Stimulated activated CD8-positive, alpha-beta memory T cell treated with anti-CD3 and anti-CD28 coated beads, Interleukin-7, amount 100 ng/mL, for 4 hours (primary cell): ENCODE results near the gene EXOC6B.

Experiments
- DNase-seq, 2 donors: peaks; one replicate each; pipeline ENCODE4 v3.0.0-alpha.2; 2020; ENCODE audit warnings: low read depth in 2 of 2

EXOC6B gene

GRCh38 chr2:72367530-72368225, 458.2 kb downstream of the EXOC6B start:
- DNase-seq, result no peak

DNA sequence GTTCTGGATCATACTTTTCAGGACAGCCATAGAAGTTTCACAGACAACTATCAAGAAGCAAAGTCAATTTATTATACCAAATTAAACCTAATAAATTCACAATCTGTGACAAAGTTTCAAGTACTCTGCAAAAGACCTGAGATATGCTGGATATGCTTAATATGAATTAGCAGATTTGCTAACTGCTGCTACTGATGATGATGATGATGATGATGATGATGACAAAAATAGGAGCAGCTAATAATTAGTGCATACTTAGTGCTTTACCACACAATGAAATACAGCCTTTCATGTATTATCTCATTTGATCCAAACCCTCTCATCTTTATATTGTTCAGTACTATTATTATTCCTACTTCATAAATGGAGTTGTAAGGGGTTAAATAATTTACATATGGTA, 462.4 kb downstream of the EXOC6B start:
- DNase-seq, result no peak

DNA sequence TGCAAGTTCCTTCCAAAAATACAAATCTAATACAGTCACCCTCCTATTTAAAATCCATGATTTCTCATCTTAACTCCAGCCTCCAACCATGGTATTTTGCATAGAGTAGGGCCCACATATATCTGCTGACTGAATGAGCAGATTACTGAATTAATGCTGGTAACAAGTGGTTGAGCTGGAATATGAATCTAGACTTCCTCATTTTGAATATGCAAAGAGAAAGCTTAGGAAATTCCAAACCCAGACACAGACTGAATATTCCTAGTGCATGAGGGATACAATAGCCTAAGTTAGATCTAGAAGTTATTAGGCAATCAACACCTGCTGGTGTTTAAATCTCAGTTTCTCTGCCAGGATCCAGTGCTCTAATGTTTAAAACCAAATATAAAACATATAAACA, 463.1 kb downstream of the EXOC6B start:
- no peak for DNase-seq

GRCh38 chr2:72361521-72361920, 464.3 kb downstream of the EXOC6B start:
- DNase-seq, result no peak

- DNase-seq, result no peak
Observed at GRCh38 chr2:72361042-72361441, 464.8 kb downstream of the EXOC6B start.

GRCh38 chr2:72350852-72351251, 475.0 kb downstream of the EXOC6B start:
- DNase-seq, result no peak

DNA sequence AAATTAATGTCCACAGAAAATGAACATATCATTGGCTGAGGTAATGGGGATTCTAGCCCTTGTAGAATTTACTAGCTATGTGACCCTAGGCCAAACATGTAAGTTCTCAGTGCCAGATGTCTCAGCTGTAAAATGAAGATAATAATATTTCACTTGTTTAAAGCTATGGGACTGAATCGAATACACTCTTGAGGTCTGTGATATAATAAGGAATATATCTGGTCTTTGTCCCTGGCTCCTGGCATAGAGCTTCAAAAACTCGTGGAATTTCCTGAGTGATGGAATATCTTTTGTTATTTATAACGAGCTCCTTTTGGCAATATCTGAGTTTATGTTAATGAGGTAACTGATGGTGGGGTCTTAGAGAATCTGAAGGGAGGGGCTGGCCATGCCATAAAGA, 476.8 kb downstream of the EXOC6B start:
- no peak for DNase-seq

- no peak for DNase-seq
Observed at GRCh38 chr2:72347081-72347480, 478.8 kb downstream of the EXOC6B start.

DNA sequence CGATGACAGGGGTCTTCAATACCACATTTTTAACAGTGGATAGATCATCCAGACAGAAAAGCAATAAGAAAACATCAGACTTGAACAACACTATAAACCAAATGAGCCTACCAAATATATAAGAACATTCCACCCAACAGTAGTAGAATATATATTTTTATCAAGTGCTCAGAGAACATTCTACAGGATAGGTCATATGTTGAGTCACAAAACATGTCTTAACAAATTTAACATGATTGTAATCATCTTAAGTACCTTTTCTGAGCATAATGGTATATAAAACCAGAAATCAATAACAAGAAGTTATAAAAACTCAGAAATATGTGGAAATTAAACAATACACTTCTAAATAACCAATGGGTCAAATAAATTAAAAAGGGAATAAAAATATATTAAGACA, 484.2 kb downstream of the EXOC6B start:
- DNase-seq, result no peak

- no peak for DNase-seq
Observed at GRCh38 chr2:72340665-72341064, 485.2 kb downstream of the EXOC6B start.

DNA sequence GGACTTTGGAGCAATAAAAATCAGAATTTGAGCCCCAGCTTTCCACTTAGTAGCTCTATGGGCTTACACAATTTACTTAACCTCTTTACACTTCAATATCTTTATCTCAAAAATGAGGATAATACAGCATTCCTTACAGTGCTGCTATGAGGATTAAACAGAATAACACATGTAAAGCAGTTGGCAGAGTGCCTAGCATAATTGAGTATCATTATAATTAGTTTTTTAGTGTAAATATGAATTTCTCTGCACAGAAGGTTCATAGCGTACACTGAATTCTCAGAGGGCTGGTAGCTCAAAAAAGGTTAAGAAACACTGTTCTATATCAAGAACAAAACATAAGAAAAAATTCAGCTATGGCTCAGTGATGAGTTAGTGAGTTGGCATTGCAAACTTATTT, 487.8 kb downstream of the EXOC6B start:
- no peak for DNase-seq

DNA sequence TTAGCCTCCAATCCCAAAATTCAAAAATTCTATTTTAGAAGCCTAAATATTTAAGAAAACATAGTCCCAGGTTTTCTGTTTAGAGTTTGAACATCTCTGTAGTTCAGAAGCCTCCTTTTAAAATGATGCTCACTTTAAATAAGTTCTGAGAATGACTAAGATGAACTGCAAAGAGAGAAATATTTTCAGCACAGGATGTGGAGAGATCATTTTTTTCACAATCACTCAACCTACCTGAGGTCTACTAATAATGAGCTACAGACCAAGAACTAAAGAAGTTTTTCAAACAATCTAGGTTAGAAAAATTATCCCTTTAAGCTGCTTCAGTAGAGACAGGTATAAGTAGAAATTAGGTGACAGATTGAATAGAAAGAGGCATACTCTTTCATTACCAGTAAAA, 493.1 kb downstream of the EXOC6B start:
- DNase-seq, result no peak

DNA sequence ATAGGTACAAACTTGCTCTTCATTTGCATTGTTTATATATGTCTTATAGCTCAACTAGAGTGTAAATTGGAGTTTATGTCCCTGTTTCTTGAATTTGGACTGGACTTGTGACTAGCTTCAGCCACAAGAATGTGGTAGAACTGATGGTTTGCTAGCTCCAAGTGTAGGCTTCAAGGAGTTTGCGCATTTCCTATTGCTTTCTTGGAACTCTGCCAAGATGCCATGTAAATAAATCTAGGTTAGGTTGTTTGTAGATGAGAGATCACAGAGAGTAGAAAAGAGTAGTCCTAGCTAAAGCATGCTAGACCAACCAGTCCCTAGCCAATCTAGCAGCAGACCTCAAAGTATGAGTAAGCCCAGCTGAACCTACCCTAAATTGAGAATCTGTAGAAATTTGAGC, 495.2 kb downstream of the EXOC6B start:
- DNase-seq, result no peak

DNA sequence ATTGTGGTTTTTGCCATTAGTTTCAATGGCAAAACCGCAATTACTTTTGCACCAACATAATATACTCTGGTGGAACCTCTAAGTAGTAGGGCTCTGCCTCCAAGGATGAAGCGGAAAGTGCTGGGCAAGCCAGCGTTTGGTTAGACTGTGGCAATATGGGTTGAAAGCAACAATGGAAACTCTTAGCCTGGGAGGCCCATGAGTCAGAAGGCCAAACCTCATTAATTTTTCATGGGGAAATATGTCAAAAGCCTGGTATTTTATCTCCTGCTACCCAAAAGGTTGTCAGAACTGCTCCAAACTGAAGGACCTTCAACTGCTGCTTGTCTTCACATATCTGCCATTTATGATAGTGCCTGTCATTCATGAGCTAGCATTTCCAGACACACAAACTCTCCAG, 499.1 kb downstream of the EXOC6B start:
- no peak for DNase-seq

GRCh38 chr2:72325592-72326422, 500.0 kb downstream of the EXOC6B start:
- no peak for DNase-seq

DNA sequence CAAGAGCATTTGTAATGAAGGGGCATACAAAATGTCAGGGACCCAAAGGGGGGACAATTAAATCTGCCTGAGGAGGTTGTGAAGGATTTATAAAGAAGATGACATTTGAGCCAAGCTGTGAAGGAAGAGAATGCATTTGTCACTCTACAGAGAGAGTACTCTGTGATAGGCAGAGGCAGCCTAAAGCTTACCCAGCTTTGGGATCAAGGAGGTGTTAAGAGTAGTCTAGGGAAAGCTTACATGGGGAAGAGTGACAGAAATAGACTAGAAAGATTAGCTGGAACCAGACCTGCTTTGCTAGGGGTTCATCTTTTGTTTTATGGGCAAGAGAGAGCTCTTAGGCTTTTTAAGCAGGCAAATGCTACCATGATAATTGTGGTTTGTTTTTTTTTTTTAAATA, 509.1 kb downstream of the EXOC6B start:
- DNase-seq, result no peak

DNA sequence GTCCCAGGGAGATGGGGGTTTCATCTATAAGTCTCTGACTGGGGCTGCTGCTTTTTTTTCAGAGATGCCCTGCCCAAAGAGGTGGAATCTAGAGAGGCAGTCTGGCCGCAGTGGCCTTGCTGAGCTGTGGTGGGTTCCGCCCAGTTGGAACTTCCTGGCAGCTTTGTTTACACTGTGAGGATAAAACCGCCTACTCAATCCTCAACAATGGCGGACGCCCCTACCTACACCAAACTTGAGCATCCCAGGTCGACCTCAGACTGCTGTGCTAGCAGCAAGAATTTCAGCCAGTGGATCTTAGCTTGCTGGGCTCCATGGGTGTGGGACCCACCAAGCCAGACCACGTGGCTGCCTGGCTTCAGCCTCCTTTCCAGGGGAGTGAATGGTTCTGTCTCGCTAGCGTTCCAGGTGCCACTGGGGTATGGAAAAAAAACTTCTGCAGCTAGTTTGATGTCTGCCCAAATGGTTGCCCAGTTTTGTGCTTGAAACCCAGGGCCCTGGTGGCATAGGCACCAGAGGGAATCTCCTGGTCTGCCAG, 525.6 kb downstream of the EXOC6B start:
- DNase-seq, result no peak

- DNase-seq, result no peak
Observed at GRCh38 chr2:72293620-72294019, 532.2 kb downstream of the EXOC6B start.

DNA sequence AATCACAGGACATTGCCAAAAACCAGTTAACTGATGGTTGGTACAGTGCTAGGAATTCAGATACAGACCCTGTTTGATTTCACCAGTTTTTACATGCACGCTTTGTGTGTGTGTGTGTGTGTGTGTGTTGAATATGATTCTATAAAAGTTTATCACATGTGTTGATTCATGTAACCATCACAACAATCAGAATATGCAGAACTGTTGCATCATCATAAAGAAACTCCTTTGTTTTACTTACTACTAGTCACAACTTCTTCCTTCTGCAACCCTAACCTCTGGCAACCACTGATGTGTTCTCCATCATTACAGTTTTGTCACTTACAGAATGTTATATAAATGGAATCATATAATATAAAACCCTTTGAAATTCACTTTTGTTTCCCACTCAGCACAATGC, 533.4 kb downstream of the EXOC6B start:
- DNase-seq, result no peak

DNA sequence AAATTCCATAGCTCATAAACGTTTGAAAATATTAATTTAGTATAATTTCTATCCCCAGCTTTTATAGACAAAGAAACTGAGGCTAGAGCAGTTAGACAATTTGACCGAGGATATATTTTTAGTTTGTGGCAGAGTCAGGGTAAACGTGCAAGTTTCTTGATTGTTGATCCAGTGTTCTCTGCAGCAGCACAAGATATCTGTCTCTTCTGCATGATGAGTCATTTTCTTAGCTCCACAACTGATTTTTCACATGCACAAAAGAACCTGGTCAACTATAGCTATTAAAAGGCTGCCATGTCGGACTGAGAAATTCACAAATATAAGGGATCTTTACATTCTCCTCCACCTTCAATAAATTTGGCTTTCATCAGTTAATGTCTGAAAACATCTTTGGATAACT, 534.8 kb downstream of the EXOC6B start:
- DNase-seq, result no peak

- DNase-seq, result no peak
Observed at GRCh38 chr2:72289736-72290135, 536.1 kb downstream of the EXOC6B start.

DNA sequence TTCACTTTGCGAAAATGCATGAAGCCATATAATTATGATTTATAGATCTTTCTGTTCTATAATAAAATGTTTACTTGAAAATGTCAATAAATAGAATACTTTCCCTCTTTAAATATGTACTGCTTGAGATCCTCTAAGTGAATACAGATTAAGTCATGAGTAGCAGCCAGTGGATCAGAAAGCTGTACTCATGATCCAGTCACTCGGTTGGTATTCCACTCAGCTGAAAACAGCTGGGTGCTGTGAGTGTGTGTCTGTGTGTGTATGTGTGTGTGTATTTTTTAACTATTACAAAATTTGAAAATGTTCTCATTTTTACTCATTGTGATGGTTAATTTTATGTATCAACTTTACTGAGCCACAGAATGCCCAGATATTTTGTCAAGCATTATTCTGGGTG, 536.5 kb downstream of the EXOC6B start:
- no peak for DNase-seq

- no peak for DNase-seq
Observed at GRCh38 chr2:72278046-72278445, 547.8 kb downstream of the EXOC6B start.
